ENCODE data around the gene CHMP6. TPM values are rescaled to one million over a fixed set of nuclear protein-coding genes. Genes with fewer than 3 reads are reported as not detected.

CHMP6 gene
- total RNA-seq (2022; extraction: Qiagen RNA extraction) = 28.2 to 38.0 TPM (median 35.3 TPM) in 5 replicates

GRCh38 chr17:80991645-80992076, at the start of gene CHMP6:
TSS of gene CHMP6 (plus strand) at chr17:80991841. CDS start at chr17:80991919, 78 bp downstream.

GRCh38 chr17:81034779-81035520, 43.3 kb downstream of the CHMP6 start, which contains the start of gene BAIAP2:
TSS of gene BAIAP2 (plus strand) at chr17:81035151. CDS start at chr17:81035255, 104 bp downstream.

Other genes starting within 250 kb of the CHMP6 start
- gene BAIAP2, start 43.3 kb downstream of the CHMP6 start, total RNA-seq (2022; extraction: Qiagen RNA extraction) = 98.5 to 123 TPM (median 117 TPM) in 5 replicates
- gene PVALEF, start 173.7 kb downstream of the CHMP6 start, total RNA-seq (2022; extraction: Qiagen RNA extraction) = not detected in 5 replicates
- 0.25 to 0.65 TPM (median 0.33 TPM) in 5 replicates for gene AATK, start 174.4 kb downstream of the CHMP6 start, total RNA-seq (2022; extraction: Qiagen RNA extraction)
- 6.0 to 9.8 TPM (median 8.0 TPM) in 5 replicates for gene CEP131, start 231.1 kb downstream of the CHMP6 start, total RNA-seq (2022; extraction: Qiagen RNA extraction)
- 17.8 to 29.7 TPM (median 28.2 TPM) in 5 replicates for gene TEPSIN, start 247.2 kb downstream of the CHMP6 start, total RNA-seq (2022; extraction: Qiagen RNA extraction)
- 99.5 to 232 TPM (median 212 TPM) in 5 replicates for gene NDUFAF8, start 247.5 kb downstream of the CHMP6 start, total RNA-seq (2022; extraction: Qiagen RNA extraction)